ENCODE measurements around the gene NPR2. TPM values are rescaled to one million over a fixed set of nuclear protein-coding genes. Genes with fewer than 3 reads are reported as not detected.

Gene NPR2
- total and polyA plus RNA-seq, 9 donors = 5.5 to 54.4 (median 18.0) TPM

- Histone ChIP-seq H3K4me3 (no peak overlapping the region), H3K27ac (no peak overlapping the region), H3K27me3 (no peaks in the 10 kb centered on the region), H3K4me1 (ENCODE audit: insufficient read depth) (no peaks in the 10 kb centered on the region), H3K36me3 (no peaks in the 10 kb centered on the region), H3K9me3 (no peaks in the 10 kb centered on the region)
- no peak for TF ChIP-seq POLR2A (IDR thresholded peaks at IDR 0.05)
- no peak for TF ChIP-seq CTCF (IDR thresholded peaks at IDR 0.05)
- no peak for TF ChIP-seq EP300 (IDR thresholded peaks at IDR 0.05)
- DNase-seq = no peak
- intact Hi-C loops (cut with DNase I) = no loop called here
- WGBS, 3 donors = 88 to 97% (median 94%) methylated on average over 1 of the region's 1 CpG
Observed at GRCh38 chr9:35763803-35764202, 27.6 kb upstream of the NPR2 start.

GRCh38 chr9:35766997-35767396, 24.4 kb upstream of the NPR2 start:
- Histone ChIP-seq H3K27me3 (no peaks in the 10 kb centered on the region), H3K36me3 (no peaks in the 10 kb centered on the region), H3K9me3 (no peaks in the 10 kb centered on the region), H3K27ac (no peak overlapping the region), H3K4me3 (no peak overlapping the region), H3K4me1 (ENCODE audit: insufficient read depth) (peaks cover 1% of the 10 kb centered on the region)
- intact Hi-C loops (cut with DNase I) = no loop called here
- TF ChIP-seq CTCF (IDR thresholded peaks at IDR 0.05) = no peak
- no peak for TF ChIP-seq POLR2A (IDR thresholded peaks at IDR 0.05)
- TF ChIP-seq EP300 (IDR thresholded peaks at IDR 0.05) = no peak
- no peak for DNase-seq
- 92 to 96% (median 95%) methylated on average over 2 of the region's 2 CpGs for WGBS, 3 donors

DNA sequence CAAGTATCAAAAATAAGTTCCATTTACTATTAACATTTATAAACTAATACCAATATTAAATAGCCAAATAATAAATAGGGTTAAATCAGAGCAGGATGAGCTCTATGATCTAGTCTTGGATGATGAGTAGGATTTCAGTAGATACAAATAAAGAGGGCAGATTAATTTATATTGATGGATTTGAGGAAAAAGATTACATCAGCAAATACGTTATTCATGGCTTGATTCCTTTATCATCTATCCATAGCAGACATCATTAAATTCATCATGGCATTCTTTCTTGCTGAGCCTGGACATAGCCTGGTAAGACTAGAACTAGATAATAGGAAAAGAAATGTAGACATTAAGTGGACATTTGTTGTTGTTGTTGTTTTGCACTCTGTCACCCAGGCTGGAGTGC, 23.9 kb upstream of the NPR2 start:
- Histone ChIP-seq H3K27me3 (no peaks in the 10 kb centered on the region), H3K9me3 (no peaks in the 10 kb centered on the region), H3K4me1 (ENCODE audit: insufficient read depth) (peaks cover 1% of the 10 kb centered on the region), H3K36me3 (no peaks in the 10 kb centered on the region), H3K4me3 (no peak overlapping the region), H3K27ac (no peak overlapping the region)
- no peak for TF ChIP-seq POLR2A (IDR thresholded peaks at IDR 0.05)
- no peak for TF ChIP-seq EP300 (IDR thresholded peaks at IDR 0.05)
- WGBS, 3 donors = 84 to 95% (median 88%) methylated on average over 1 of the region's 1 CpG
- intact Hi-C loops (cut with DNase I) = no loop called here
- no peak for DNase-seq

GRCh38 chr9:35769763-35770162, 21.6 kb upstream of the NPR2 start:
- Histone ChIP-seq H3K36me3 (no peaks in the 10 kb centered on the region), H3K4me1 (ENCODE audit: insufficient read depth) (peaks cover 1% of the 10 kb centered on the region), H3K9me3 (no peaks in the 10 kb centered on the region), H3K27me3 (no peaks in the 10 kb centered on the region), H3K27ac (no peak overlapping the region), H3K4me3 (no peak overlapping the region)
- TF ChIP-seq EP300 (IDR thresholded peaks at IDR 0.05) (no peak), CTCF (IDR thresholded peaks at IDR 0.05) (no peak), POLR2A (IDR thresholded peaks at IDR 0.05) (no peak)
- intact Hi-C loops (cut with DNase I) = no loop called here
- whole genome bisulfite sequencing, 3 donors = 90 to 98% (median 92%) methylated on average over 1 of the region's 1 CpG
- DNase-seq = no peak

- intact Hi-C loops (cut with DNase I) = no loop called here
- peak in 1 of 5 donors; percentile 21 for DNase-seq
- TF ChIP-seq EP300 (IDR thresholded peaks at IDR 0.05) = no peak
- no peak for TF ChIP-seq POLR2A (IDR thresholded peaks at IDR 0.05)
- no peak for TF ChIP-seq CTCF (IDR thresholded peaks at IDR 0.05)
Observed at GRCh38 chr9:35771075-35771433, 20.3 kb upstream of the NPR2 start.

More at GRCh38 chr9:35771075-35771433, 20.3 kb upstream of the NPR2 start:
- 0 to 4% (median 1%) methylated on average over 4 of the region's 4 CpGs for WGBS, 3 donors
- Histone ChIP-seq H3K27me3 (no peaks in the 10 kb centered on the region), H3K9me3 (no peaks in the 10 kb centered on the region), H3K27ac (no peak overlapping the region), H3K36me3 (no peaks in the 10 kb centered on the region), H3K4me3 (no peak overlapping the region), H3K4me1 (ENCODE audit: insufficient read depth) (peaks cover 1% of the 10 kb centered on the region)
